NCI-H1105 (cell line): ENCODE data around the gene PCDHB2.
"Not testable (repeated sequence)": the region's sequence is repeated elsewhere in the genome, so short reads cannot be mapped to it uniquely, and the experiment has no call there.

ENCODE experiments used
- DNase-seq: peaks from one replicate; lab custom pipeline; 2025; lab: John Stamatoyannopoulos, UW

The PCDHB2 gene

DNA sequence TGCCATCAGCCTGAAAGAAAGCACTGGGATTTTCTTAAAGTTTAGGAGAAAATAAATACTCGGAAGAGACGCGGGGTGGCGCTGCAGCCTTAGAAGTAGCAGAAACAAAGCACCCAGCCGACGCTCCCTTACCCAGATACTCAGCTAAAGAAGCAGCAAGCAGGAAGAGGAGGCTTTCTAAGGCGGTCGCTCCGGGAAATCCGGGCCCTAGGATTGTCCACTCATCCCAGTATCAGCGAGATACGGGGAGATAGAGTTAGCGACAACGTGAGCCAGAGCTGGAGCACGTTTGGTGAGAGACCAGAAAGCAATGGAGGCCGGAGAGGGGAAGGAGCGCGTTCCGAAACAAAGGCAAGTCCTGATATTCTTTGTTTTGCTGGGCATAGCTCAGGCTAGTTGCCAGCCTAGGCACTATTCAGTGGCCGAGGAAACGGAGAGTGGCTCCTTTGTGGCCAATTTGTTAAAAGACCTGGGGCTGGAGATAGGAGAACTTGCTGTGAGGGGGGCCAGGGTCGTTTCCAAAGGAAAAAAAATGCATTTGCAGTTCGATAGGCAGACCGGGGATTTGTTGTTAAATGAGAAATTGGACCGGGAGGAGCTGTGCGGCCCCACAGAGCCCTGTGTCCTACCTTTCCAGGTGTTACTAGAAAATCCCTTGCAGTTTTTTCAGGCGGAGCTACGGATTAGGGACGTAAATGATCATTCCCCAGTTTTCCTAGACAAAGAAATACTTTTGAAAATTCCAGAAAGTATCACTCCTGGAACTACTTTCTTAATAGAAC, at the start of gene PCDHB2:
TSS of gene PCDHB2 (plus strand) at position 135 of the 782 bp plus-strand sequence. CDS start at position 311, 176 bp downstream.
- no peak for DNase-seq

DNA sequence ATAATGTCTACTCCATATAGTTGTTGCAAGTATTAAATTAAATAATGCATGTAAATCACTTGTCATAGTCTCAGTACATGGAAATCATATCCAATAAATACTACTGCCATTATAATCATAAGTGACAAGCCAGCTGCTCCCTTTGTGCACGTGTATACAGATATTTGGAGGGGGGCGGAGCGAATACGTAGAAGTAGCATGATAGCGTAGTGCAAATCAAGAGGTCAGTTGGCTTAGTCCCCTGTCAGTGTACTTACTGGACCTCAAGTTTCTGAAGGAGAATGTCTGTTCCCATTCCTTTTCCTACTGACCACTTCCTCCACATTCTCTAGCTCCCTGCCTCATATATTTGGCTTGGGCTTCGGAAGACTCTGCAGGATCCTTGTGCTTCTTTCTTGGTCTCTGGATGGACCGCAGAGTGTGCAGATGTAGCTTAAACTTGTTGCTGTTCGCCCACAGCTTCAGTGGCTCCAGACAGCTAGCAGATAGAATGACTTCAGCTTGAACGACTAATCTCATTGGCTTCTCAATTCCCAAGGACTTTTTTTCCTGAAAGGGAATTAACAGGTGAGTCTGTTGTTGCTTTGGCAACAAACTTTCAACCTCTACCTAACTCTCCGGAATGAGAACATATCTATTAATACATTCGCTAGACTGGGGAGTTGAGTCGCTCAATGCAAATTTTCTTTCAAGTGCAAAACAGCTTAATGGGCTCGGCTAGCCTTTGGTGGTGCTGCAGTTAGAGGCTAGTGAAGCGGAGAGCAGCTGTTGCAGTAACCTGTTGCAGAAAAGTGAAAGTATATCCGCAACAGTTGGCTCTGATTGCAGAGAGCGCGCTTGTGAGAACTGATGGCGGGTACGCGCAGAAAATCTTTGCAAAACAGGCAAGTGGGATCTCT, 43.5 kb upstream of the PCDHB2 start, which contains the start of gene PCDHB1:
TSS of gene PCDHB1 (plus strand) at position 753 of the 899 bp plus-strand sequence. CDS start at position 850, 97 bp downstream.
- no peak for DNase-seq

DNA sequence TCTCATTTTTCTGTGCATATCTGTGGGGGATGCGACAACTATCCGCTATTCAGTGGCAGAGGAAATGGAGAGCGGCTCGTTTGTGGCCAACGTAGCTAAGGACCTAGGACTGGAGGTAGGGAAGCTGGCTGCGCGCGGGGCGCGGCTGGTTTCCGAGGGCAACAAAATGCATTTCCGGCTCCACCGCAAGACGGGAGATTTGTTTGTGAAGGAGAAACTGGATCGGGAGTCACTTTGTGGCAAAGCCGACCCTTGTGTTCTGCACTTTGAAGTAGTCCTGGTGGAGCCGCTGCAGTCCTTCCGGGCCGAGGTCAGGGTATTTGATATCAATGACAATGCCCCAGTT, 42.9 kb upstream of the PCDHB2 start:
- DNase-seq = no peak

DNA sequence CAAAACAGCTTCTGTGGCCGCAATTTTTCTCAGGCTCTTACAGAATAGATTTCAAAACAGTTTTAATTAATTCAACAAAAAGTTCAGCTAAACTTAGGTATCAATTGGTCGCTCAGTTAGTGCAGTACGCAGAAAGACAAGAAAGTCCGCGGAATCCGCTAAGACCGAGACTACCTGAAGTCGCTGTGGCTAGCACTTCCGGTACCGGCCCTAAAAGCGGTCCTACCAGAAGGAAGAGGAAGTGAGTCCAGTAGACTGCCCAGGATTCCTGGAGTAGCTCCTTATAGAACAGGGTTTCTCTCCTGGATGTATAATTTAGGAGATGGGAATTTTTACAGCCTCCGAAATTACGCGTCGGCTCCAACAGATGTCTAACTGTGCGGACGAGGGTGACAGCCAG, 16.6 kb upstream of the PCDHB2 start:
- no peak for DNase-seq

DNA sequence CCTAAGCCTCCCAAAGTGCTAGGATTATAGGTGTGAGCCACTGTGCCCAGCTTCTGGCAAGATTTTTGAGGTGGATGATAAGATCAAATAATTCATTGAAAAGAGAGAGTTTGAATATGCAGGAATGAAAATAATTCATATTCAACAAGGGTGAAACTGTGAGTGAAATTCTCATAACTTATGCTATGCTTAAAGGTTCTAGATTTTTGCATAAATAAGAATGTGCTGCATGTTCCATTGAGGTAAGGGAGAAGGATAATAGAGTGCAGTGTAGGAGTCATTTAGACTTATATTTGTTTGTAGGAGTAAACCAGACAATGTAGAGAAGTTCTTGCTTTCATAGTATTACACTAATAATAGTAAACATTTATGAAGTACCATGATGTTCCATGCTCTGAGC, 12.2 kb upstream of the PCDHB2 start:
- no peak for DNase-seq

DNA sequence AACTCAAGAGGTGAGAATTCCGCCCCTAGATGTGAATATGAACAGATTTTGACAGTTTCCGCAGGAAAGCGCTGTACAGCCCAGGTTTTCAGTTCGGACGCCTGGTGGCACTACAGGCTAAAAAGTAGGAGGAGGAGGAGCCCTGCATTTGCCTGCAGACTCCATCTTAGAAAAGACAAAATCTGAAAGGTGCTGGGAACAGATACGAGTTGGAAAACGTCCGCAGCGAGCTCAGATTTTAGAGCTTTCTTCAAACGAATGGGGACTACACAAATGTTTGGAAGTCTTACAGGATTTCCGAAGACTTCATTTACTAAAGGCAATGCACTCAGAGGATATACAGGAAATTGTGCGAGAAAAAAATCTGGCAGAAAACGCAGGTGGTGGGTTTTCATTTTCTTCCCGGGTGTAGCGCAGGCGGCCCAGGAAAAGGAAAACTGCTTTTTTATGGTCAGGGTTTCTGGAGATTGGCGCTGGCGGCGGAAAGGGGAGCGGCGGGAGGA, 9.9 kb upstream of the PCDHB2 start:
- no peak for DNase-seq

DNA sequence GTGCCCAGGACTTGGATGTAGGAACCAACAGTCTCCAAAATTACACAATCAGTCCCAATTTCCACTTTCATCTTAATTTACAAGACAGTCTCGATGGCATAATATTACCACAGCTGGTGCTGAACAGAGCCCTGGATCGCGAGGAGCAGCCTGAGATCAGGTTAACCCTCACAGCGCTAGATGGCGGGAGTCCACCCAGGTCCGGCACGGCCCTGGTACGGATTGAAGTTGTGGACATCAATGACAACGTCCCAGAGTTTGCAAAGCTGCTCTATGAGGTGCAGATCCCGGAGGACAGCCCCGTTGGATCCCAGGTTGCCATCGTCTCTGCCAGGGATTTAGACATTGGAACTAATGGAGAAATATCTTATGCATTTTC, 837 bp downstream of the PCDHB2 start:
- DNase-seq = no peak

DNA sequence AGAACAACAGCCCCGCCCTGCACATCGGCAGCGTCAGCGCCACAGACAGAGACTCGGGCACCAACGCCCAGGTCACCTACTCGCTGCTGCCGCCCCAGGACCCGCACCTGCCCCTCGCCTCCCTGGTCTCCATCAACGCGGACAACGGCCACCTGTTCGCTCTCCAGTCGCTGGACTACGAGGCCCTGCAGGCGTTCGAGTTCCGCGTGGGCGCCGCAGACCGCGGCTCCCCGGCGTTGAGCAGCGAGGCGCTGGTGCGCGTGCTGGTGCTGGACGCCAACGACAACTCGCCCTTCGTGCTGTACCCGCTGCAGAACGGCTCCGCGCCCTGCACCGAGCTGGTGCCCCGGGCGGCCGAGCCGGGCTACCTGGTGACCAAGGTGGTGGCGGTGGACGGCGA, 1.8 kb downstream of the PCDHB2 start:
- not testable (repeated sequence) for DNase-seq

DNA sequence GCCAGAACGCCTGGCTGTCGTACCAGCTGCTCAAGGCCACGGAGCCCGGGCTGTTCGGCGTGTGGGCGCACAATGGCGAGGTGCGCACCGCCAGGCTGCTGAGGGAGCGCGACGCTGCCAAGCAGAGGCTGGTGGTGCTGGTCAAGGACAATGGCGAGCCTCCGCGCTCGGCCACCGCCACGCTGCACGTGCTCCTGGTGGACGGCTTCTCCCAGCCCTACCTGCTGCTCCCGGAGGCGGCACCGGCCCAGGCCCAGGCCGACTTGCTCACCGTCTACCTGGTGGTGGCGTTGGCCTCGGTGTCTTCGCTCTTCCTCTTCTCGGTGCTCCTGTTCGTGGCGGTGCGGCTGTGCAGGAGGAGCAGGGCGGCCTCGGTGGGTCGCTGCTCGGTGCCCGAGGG, 2.2 kb downstream of the PCDHB2 start:
- not testable (repeated sequence) for DNase-seq

DNA sequence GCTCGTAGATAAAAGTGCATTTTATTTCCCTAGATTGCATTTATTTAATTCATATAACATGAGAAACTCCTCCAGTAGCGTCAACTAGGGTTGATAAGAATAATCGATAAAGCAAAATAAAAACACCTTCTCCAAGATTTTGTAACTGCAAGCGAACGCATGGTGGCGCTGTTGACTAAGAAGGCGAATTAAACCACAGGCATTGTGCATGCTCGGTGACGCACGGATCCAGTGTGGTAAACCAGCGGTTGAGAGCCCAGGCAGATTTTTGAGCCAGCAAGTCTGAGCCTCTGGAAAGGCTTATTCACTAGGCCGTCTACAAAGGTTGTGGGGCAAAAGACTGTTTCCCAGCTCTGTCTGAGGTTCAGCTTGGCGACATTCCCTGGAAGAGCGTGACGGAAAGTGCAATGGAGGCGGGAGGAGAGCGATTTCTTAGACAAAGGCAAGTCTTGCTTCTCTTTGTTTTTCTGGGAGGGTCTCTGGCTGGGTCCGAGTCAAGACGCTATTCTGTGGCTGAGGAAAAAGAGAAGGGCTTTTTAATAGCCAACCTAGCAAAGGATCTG, 5.9 kb downstream of the PCDHB2 start, which contains the start of gene PCDHB3:
TSS of gene PCDHB3 (plus strand) at position 231 of the 563 bp plus-strand sequence. CDS start at position 408, 177 bp downstream.
- no peak for DNase-seq

DNA sequence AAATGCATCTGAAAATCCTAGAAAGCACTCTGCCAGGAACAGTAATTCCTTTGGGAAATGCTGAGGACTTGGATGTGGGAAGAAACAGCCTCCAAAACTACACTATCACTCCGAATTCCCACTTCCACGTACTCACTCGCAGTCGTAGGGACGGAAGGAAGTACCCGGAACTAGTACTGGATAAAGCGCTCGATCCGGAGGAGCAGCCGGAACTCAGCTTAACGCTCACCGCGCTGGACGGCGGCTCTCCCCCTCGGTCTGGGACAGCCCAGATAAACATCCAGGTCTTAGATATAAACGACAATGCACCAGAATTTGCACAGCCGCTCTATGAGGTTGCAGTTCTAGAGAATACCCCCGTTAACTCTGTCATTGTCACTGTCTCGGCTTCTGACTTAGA, 6.6 kb downstream of the PCDHB2 start:
- DNase-seq = no peak

DNA sequence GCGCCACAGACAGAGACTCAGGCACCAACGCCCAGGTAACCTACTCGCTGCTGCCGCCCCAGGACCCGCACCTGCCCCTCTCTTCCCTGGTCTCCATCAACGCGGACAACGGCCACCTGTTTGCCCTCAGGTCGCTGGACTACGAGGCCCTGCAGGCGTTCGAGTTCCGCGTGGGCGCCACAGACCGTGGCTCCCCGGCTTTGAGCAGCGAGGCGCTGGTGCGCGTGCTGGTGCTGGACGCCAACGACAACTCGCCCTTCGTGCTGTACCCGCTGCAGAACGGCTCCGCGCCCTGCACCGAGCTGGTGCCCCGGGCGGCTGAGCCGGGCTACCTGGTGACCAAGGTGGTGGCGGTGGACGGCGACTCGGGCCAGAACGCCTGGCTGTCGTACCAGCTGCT, 7.7 kb downstream of the PCDHB2 start:
- not testable (repeated sequence) for DNase-seq

DNA sequence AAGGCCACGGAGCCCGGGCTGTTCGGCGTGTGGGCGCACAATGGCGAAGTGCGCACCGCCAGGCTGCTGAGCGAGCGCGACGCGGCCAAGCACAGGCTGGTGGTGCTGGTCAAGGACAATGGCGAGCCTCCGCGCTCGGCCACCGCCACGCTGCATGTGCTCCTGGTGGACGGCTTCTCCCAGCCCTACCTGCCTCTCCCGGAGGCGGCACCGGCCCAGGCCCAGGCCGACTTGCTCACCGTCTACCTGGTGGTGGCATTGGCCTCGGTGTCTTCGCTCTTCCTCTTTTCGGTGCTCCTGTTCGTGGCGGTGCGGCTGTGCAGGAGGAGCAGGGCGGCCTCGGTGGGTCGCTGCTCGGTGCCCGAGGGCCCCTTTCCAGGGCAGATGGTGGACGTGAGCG, 8.1 kb downstream of the PCDHB2 start:
- not testable (repeated sequence) for DNase-seq

DNA sequence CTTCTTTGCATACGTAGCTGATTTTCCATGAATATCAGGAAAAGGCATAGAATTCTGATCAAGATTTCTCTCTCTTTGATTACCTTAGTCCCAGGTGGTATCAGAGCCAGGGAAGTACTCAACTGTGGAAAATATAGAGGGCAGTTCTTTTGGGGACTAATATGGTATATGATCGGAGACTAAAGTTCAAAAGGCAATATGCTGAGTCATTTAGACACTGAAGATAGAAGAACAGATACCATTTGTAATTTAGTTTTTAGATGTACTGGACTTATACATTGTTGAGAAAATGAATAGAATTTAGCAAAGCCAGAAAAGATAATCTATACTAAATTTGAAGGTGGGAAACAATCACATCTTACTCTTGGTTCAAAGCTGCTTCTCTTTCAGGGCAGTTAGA, 10.9 kb downstream of the PCDHB2 start:
- DNase-seq = no peak

DNA sequence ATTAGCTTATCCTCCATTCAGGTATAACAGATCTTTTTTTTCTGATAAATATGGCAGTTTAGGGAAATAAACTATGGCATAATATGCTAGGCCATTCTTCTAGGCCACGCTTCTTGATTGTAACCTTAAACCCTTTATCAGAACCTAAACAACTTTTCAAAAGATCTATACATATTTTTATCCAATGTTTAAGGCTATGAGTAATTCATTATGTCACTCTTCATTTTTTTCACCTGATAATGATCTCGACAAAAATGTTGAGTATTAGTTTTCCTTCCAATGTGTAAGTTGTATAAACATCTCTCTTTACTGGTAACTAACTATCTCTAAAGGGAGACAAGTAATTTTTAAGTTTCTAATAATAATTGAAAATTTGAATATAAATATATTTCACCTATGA, 24.8 kb downstream of the PCDHB2 start:
- no peak for DNase-seq

DNA sequence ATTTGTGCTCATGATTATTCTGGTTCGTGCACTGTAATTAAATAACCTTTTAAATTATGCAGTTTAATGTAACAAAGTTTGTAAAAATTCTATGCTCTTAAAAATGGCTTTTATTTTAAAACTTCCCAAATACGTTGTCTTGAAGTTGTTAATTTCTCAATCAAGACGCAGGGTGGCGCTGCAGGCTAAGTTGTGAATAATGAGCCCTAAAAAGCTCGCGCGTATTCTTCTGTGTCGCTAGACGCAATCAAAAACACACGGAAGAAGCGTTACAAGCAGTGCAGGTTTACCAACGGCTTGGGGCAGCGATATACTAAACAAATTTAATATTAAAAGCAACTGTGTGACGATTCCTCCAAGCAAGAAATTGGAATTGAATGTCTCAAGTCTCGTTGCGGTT, 27.1 kb downstream of the PCDHB2 start, which contains the start of gene PCDHB4:
TSS of gene PCDHB4 (plus strand) at position 256 of the 400 bp plus-strand sequence. CDS start 181 bp downstream, outside the sequence.
- DNase-seq = no peak

DNA sequence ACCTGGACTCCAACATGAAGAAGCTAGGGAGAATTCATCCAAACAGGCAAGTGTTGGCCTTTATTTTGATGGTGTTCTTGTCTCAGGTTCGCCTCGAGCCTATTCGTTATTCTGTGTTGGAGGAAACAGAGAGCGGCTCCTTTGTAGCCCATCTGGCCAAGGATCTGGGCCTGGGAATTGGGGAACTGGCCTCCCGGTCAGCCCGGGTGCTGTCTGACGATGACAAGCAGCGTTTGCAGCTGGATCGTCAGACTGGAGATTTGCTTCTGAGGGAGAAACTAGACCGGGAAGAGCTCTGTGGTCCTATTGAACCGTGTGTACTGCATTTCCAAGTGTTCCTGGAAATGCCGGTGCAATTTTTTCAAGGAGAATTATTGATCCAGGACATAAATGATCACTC, 27.6 kb downstream of the PCDHB2 start:
- DNase-seq = no peak

DNA sequence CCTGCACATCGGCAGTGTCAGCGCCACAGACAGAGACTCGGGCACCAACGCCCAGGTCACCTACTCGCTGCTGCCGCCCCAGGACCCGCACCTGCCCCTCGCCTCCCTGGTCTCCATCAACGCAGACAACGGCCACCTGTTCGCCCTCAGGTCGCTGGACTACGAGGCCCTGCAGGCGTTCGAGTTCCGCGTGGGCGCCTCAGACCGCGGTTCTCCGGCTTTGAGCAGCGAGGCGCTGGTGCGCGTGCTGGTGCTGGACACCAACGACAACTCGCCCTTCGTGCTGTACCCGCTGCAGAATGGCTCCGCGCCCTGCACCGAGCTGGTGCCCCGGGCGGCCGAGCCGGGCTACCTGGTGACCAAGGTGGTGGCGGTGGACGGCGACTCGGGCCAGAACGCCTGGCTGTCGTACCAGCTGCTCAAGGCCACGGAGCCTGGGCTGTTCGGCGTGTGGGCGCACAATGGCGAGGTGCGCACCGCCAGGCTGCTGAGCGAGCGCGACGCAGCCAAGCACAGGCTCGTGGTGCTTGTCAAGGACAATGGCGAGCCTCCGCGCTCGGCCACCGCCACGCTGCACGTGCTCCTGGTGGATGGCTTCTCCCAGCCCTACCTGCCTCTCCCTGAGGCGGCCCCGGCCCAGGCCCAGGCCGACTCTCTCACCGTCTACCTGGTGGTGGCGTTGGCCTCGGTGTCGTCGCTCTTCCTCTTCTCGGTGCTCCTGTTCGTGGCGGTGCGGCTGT, 29.2 kb downstream of the PCDHB2 start:
- DNase-seq = not testable (repeated sequence)

DNA sequence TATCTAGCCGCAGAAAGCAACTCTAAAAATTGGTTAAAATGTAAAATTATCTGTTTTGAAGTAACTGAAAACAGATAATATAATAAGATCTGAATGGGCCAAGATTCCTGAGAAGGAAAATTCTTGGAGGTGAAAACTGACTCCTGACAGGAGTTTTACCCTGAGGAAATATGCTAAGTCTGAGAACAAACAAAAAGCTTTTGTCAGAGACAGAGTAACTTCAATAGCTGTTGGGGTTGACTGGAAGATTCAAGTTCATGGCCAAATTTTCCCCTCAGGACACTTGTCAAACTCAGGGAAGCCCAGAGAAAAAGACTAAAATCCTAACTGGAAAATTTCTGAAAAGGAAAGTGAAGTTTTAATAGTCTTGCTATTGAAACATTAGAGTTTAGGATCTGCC, 32.9 kb downstream of the PCDHB2 start:
- no peak for DNase-seq

DNA sequence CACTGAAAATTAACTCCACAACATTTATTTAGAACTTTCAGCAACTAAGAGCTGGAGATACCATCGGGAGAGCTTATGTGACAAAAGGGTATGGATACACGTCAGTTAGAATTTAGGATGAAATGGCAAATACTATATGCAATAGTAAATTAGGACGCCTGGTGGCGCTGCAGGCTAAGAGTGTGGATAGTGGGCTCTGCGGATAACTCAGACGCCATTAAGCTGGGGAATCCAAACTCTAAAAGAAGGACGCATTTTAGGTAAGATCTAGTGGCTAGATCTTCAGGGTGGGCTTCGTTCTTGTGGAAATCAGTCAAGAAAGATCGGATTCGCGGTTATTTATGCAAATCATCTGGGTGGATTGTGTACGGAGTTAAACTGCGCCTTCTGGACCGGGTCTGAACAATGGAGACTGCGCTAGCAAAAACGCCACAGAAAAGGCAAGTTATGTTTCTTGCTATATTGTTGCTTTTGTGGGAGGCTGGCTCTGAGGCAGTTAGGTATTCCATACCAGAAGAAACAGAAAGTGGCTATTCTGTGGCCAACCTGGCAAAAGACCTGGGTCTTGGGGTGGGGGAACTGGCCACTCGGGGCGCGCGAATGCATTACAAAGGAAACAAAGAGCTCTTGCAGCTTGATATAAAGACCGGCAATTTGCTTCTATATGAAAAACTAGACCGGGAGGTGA, 40.8 kb downstream of the PCDHB2 start, which contains the start of gene PCDHB5:
TSS of gene PCDHB5 (plus strand) at position 177 of the 688 bp plus-strand sequence. CDS start at position 406, 229 bp downstream.
- DNase-seq = peak; percentile 67
